ENCODE data around the gene DQX1. TPM values are rescaled to one million over a fixed set of nuclear protein-coding genes. Genes with fewer than 3 reads are reported as not detected.
"Not testable (repeated sequence)": the region's sequence is repeated elsewhere in the genome, so short reads cannot be mapped to it uniquely, and the experiment has no call there.

DQX1 gene
- total and polyA plus RNA-seq, 2 experiments from 2014 or later: 0.32 to 0.52 TPM

- H3K27me3 Mint-ChIP-seq (ENCODE audit: insufficient read depth, low read depth, poor library complexity): peaks cover 11% of the 10 kb centered on the region
- no peak overlapping the region for H3K4me3 ChIP-seq
- H3F3A ChIP-seq (replicated peaks; ENCODE audit: low read depth): no peaks in the 10 kb centered on the region
- no peak overlapping the region for H3K27ac ChIP-seq (ENCODE audit: low read depth)
- ATAC-seq: no peak
- H4K20me1 ChIP-seq (replicated peaks; ENCODE audit: insufficient read depth): peaks cover 7% of the 10 kb centered on the region; the same call in 1 of the 2 replicates
- H3K27ac Mint-ChIP-seq: no peak overlapping the region
- H3K4me3 Mint-ChIP-seq: no peak overlapping the region; the same call in 2 of the 3 replicates
- peaks cover 3% of the 10 kb centered on the region for H3K4me1 Mint-ChIP-seq
- H3K36me3 Mint-ChIP-seq (ENCODE audit: low read depth): peaks cover 32% of the 10 kb centered on the region
- no peak overlapping the region for H2AFZ ChIP-seq
- no peaks in the 10 kb centered on the region; the same call in 2 of the 3 replicates for H3K9me3 Mint-ChIP-seq
- no peak for DNase-seq (ENCODE audit: low spot score)
- TF ChIP-seq EZH2 (IDR thresholded peaks at IDR 0.05; ENCODE audit: low read depth, unreplicated experiment) (no peak), CTCF (conservative IDR thresholded peaks at IDR 0.05; ENCODE audit: low read depth in 2 of 2) (no peak), STAT1 (IDR thresholded peaks at IDR 0.05; ENCODE audit: unreplicated experiment) (no peak)
- no peaks in the 10 kb centered on the region for H3K27me3 ChIP-seq (ENCODE audit: insufficient read depth)
- H3K9me2 ChIP-seq (ENCODE audit: insufficient read depth): no peaks in the 10 kb centered on the region
- peaks cover 11% of the 10 kb centered on the region for H3K79me2 ChIP-seq (replicated peaks; ENCODE audit: insufficient read depth)
- no peak overlapping the region for H3K4me2 ChIP-seq
- H3K4me1 ChIP-seq (ENCODE audit: insufficient read depth): peaks cover 5% of the 10 kb centered on the region; the same call in 1 of the 2 replicates
- H3K36me3 ChIP-seq (ENCODE audit: insufficient read depth): no peaks in the 10 kb centered on the region; the same call in 1 of the 2 replicates
Measured at GRCh38 chr2:74486141-74486540, 39.9 kb downstream of the DQX1 start.

- H3K27ac Mint-ChIP-seq: peak overlapping the region; percentile 39; the same call in 1 of the 2 replicates
Measured at GRCh38 chr2:74483675-74484164, 42.3 kb downstream of the DQX1 start.

GRCh38 chr2:74482801-74483674, 43.0 kb downstream of the DQX1 start, which contains the start of the genes CCDC142 and TTC31:
CCDC142 (minus strand) TSS chr2:74482998; CDS start chr2:74482837, 161 bp downstream.
TTC31 (plus strand) TSS chr2:74483081; CDS start chr2:74483096, 15 bp downstream.
- H3K27ac ChIP-seq (ENCODE audit: low read depth): peak within 1 kb of the TSS; percentile 82; the same call in 1 of the 2 replicates
- Mint-ChIP-seq H3K36me3 (ENCODE audit: low read depth) (peaks cover 24% of the 10 kb centered on the region), H3K27me3 (ENCODE audit: insufficient read depth, low read depth, poor library complexity) (peaks cover 11% of the 10 kb centered on the region), H3K27ac (peak within 1 kb of the TSS; percentile 99), H3K4me1 (peaks cover 6% of the 10 kb centered on the region; the same call in 2 of the 3 replicates), H3K4me3 (peak within 1 kb of the TSS; percentile 99), H3K9me3 (no peaks in the 10 kb centered on the region)
- peaks cover 5% of the 10 kb centered on the region; the same call in 1 of the 2 replicates for H3K4me1 ChIP-seq (ENCODE audit: insufficient read depth)
- peak within 1 kb of the TSS; percentile 95 for H3K4me2 ChIP-seq
- ATAC-seq: peak; percentile 89
- H4K20me1 ChIP-seq (replicated peaks; ENCODE audit: insufficient read depth): peaks cover 13% of the 10 kb centered on the region; the same call in 1 of the 2 replicates
- H2AFZ ChIP-seq: peak within 1 kb of the TSS; percentile 72
- no peaks in the 10 kb centered on the region for H3F3A ChIP-seq (replicated peaks; ENCODE audit: low read depth)
- H3K9me2 ChIP-seq (ENCODE audit: insufficient read depth): no peaks in the 10 kb centered on the region
- H3K27me3 ChIP-seq (ENCODE audit: insufficient read depth): no peaks in the 10 kb centered on the region
- peak; percentile 99 for DNase-seq (ENCODE audit: low spot score)
- peak within 1 kb of the TSS; percentile 68 for H3K4me3 ChIP-seq
- peaks cover 14% of the 10 kb centered on the region for H3K79me2 ChIP-seq (replicated peaks; ENCODE audit: insufficient read depth)
- no peaks in the 10 kb centered on the region; the same call in 1 of the 2 replicates for H3K36me3 ChIP-seq (ENCODE audit: insufficient read depth)
- TF ChIP-seq ZNF331 (CRISPR knock-in tag; IDR thresholded peaks at IDR 0.05; ENCODE audit: low read depth) (no peak), REST (IDR thresholded peaks at IDR 0.05; ENCODE audit: unreplicated experiment) (no peak), ETS1 (IDR thresholded peaks at IDR 0.05) (peak; percentile 96), NANOG (IDR thresholded peaks at IDR 0.05; ENCODE audit: borderline replicate concordance) (peak; percentile 96), EZH2phosphoT487 (IDR thresholded peaks at IDR 0.05; ENCODE audit: unreplicated experiment) (no peak), POLR2AphosphoS5 (IDR thresholded peaks at IDR 0.05; ENCODE audit: low read depth) (peak; percentile 89), ZNF114 (CRISPR knock-in tag; IDR thresholded peaks at IDR 0.05) (no peak), JUNB (IDR thresholded peaks at IDR 0.05; ENCODE audit: unreplicated experiment) (no peak), EZH2 (IDR thresholded peaks at IDR 0.05; ENCODE audit: low read depth, unreplicated experiment) (no peak)

More at GRCh38 chr2:74483675-74484164, 42.3 kb downstream of the DQX1 start:
- not testable (repeated sequence) for H3K9me2 ChIP-seq (ENCODE audit: insufficient read depth); H3K4me1 ChIP-seq (ENCODE audit: insufficient read depth); H3K36me3 ChIP-seq (ENCODE audit: insufficient read depth); DNase-seq (ENCODE audit: low spot score); H3K4me1 Mint-ChIP-seq; H3K9me3 Mint-ChIP-seq; H3K27ac ChIP-seq (ENCODE audit: low read depth); ATAC-seq; H3K27me3 ChIP-seq (ENCODE audit: insufficient read depth); H3F3A ChIP-seq (replicated peaks; ENCODE audit: low read depth)
- Histone ChIP-seq H2AFZ (peak overlapping the region; percentile 61), H3K4me2 (peak overlapping the region; percentile 77), H4K20me1 (replicated peaks; ENCODE audit: insufficient read depth) (peaks cover 13% of the 10 kb centered on the region; the same call in 1 of the 2 replicates), H3K79me2 (replicated peaks; ENCODE audit: insufficient read depth) (peaks cover 14% of the 10 kb centered on the region), H3K4me3 (peak overlapping the region; percentile 68)
- peak overlapping the region; percentile 99 for H3K4me3 Mint-ChIP-seq
- peaks cover 11% of the 10 kb centered on the region for H3K27me3 Mint-ChIP-seq (ENCODE audit: insufficient read depth, low read depth, poor library complexity)
- peaks cover 24% of the 10 kb centered on the region for H3K36me3 Mint-ChIP-seq (ENCODE audit: low read depth)

Data from GM23338 (cell line).